HCT116 (cell line): ENCODE results near the gene ELK3. TPM values are rescaled to one million over a fixed set of nuclear protein-coding genes. Genes with fewer than 3 reads are reported as not detected.

Experiments used
- ATAC-seq: fragments of 200-7000 bp; cut with Tn5 transposase; 2 replicates; pipeline ENCODE4 v1.9.1; 2020; ENCODE audit warnings: mild to moderate bottlenecking, moderate library complexity
- BruUV-seq: library from RNA; stranded (reverse); fragments of 400-500 nt; replicated peaks from 2 replicates; lab custom pipeline; 2021; lab: Mats Ljungman, UMichigan
- CTCF ChIA-PET: fragments of 300-600 bp; sonication (Branson Sonifier 250); formaldehyde crosslinking; loops from one replicate; lab custom pipeline; 2021; ENCODE audit warnings: antibody characterized with exemption; lab: Charles Lee
- POLR2A ChIA-PET: fragments of 300-600, 350-600 bp; sonication (Branson Sonifier 250); formaldehyde crosslinking; loops from one replicate; lab custom pipeline; 2021; ENCODE audit warnings: antibody characterized with exemption; lab: Charles Lee
- RAD21 ChIA-PET, 2 experiments: fragments of 300-600 bp; sonication (Branson Sonifier 250); formaldehyde crosslinking; loops; one replicate each; lab custom pipeline; 2023; ENCODE audit warnings: low total read pairs in 2 of 2; ENCODE audit not compliant: uncharacterized antibody in 2 of 2, unreplicated experiment in 2 of 2, low non-redundant PET in 1 of 2; lab: Charles Lee
- DNase-seq: peaks from one replicate; pipeline ENCODE4 v3.0.0-alpha.2; 2010; ENCODE audit warnings: low read depth, low spot score
- H2AFZ ChIP-seq: fragments of 200-600 bp; shearing (Covaris generic), sonication (generic); 2 replicates; pipeline ENCODE4 v1.6.1; 2017; ENCODE audit warnings: low read depth, mixed run types, mixed read lengths, antibody characterized with exemption, low read length; ENCODE audit not compliant: poor library complexity, severe bottlenecking
- H3K27ac ChIP-seq: 2 replicates; pipeline ENCODE4 v1.5.1; 2012; ENCODE audit warnings: low read depth, low read length
- H3K27me3 ChIP-seq: fragments of 200-600 bp; sonication (generic); 2 replicates; pipeline ENCODE4 v1.6.1; 2016; ENCODE audit warnings: mixed run types, low read length, mixed read lengths; ENCODE audit not compliant: insufficient read depth
- H3K36me3 ChIP-seq, 2 experiments: fragments of 200-500 bp in 1 of 2; fragments of 200-600 bp in 1 of 2; sonication (Bioruptor generic) in 1 of 2; sonication (generic) in 1 of 2; 2 replicates each; pipeline versions ENCODE4 v1.5.1 to v1.6.1; 2014 to 2016; ENCODE audit warnings: low read length in 2 of 2, inconsistent platforms in 1 of 2, mixed read lengths in 1 of 2, mixed run types in 1 of 2; ENCODE audit not compliant: insufficient read depth in 2 of 2, control insufficient read depth in 1 of 2
- H3K4me1 ChIP-seq, 2 experiments: fragments of 200-600 bp in 1 of 2; sonication (generic) in 1 of 2; 2 replicates each; pipeline versions ENCODE4 v1.5.1 to v1.6.1; 2012 to 2017; ENCODE audit warnings: low read length in 2 of 2, inconsistent platforms in 1 of 2, mild to moderate bottlenecking in 1 of 2, mixed read lengths in 1 of 2, mixed run types in 1 of 2, moderate library complexity in 1 of 2; ENCODE audit not compliant: insufficient read depth in 2 of 2, control insufficient read depth in 1 of 2
- H3K4me2 ChIP-seq: fragments of 200-600 bp; sonication (generic); 2 replicates; pipeline ENCODE4 v1.6.1; 2017; ENCODE audit warnings: mixed run types, low read length, mixed read lengths
- H3K4me3 ChIP-seq, 2 experiments: fragments of 200-600 bp in 1 of 2; sonication (generic) in 1 of 2; replicated peaks in 1 of 2; 2 replicates each; pipeline ENCODE4 v1.5.1; 2011 to 2016; ENCODE audit warnings: low read length in 2 of 2, control low read depth in 1 of 2, low read depth in 1 of 2, mild to moderate bottlenecking in 1 of 2, mixed read lengths in 1 of 2, mixed run types in 1 of 2
- H3K79me2 ChIP-seq: fragments of 200-600 bp; sonication (generic); 2 replicates; pipeline ENCODE4 v1.6.1; 2017; ENCODE audit warnings: mild to moderate bottlenecking, mixed run types, low read length, moderate library complexity, mixed read lengths; ENCODE audit not compliant: insufficient read depth
- H3K9ac ChIP-seq: fragments of 200-600 bp; sonication (generic); 2 replicates; pipeline ENCODE4 v1.6.1; 2016; ENCODE audit warnings: low read length, mixed read lengths
- H3K9me2 ChIP-seq: fragments of 200-600 bp; sonication (generic), shearing (Covaris generic); 2 replicates; pipeline ENCODE4 v1.6.1; 2017; ENCODE audit warnings: mixed run types, mild to moderate bottlenecking, moderate library complexity; ENCODE audit not compliant: insufficient read depth
- H3K9me3 ChIP-seq, 2 experiments: fragments of 200-500 bp in 1 of 2; fragments of 200-600 bp in 1 of 2; sonication (Bioruptor generic) in 1 of 2; sonication (generic) in 1 of 2; 2 replicates each; pipeline ENCODE4 v1.6.1; 2014 to 2017; ENCODE audit warnings: low read length in 2 of 2, mixed read lengths in 2 of 2, inconsistent platforms in 1 of 2, low read depth in 1 of 2, mild to moderate bottlenecking in 1 of 2, mixed run types in 1 of 2, moderate library complexity in 1 of 2; ENCODE audit not compliant: control insufficient read depth in 1 of 2, insufficient read depth in 1 of 2
- H4K20me1 ChIP-seq: fragments of 200-600 bp; sonication (generic), shearing (Covaris generic); 2 replicates; pipeline ENCODE4 v1.6.1; 2017; ENCODE audit warnings: mixed run types, mild to moderate bottlenecking, moderate library complexity; ENCODE audit not compliant: insufficient read depth
- CTCF ChIP-seq, 3 experiments: fragments of 200-600 bp in 1 of 3; sonication (generic) in 1 of 3; IDR thresholded peaks in 2 of 3; conservative IDR thresholded peaks in 1 of 3; 2 replicates each; pipeline ENCODE4 v1.5.1; 2012 to 2017; ENCODE audit warnings: low read depth in 2 of 3, low read length in 2 of 3, antibody characterized with exemption in 1 of 3, borderline replicate concordance in 1 of 3, control low read depth in 1 of 3, mild to moderate bottlenecking in 1 of 3, mixed read lengths in 1 of 3, mixed run types in 1 of 3, moderate library complexity in 1 of 3; ENCODE audit not compliant: insufficient read depth in 1 of 3
- EGR1 ChIP-seq: IDR thresholded peaks from 2 replicates; pipeline ENCODE4 v1.6.1; 2012; ENCODE audit warnings: low read depth
- ELF1 ChIP-seq: IDR thresholded peaks from 2 replicates; pipeline ENCODE4 v1.6.1; 2012; ENCODE audit warnings: low read depth, borderline replicate concordance
- FOSL1 ChIP-seq: IDR thresholded peaks from 2 replicates; pipeline ENCODE4 v1.6.1; 2012; ENCODE audit warnings: low read depth
- JUND ChIP-seq: IDR thresholded peaks from 2 replicates; pipeline ENCODE4 v1.6.1; 2012
- MAX ChIP-seq: IDR thresholded peaks from 2 replicates; pipeline ENCODE4 v1.6.1; 2012
- POLR2A ChIP-seq: IDR thresholded peaks from 2 replicates; pipeline ENCODE4 v1.7.0; 2011; ENCODE audit warnings: borderline replicate concordance; ENCODE audit not compliant: insufficient read depth, insufficient read length; ENCODE audit errors: extremely low read depth
- SIN3A ChIP-seq: IDR thresholded peaks from 2 replicates; pipeline ENCODE4 v1.6.1; 2012; ENCODE audit warnings: low read depth
- SRF ChIP-seq: IDR thresholded peaks from 2 replicates; pipeline ENCODE4 v1.6.1; 2012; ENCODE audit warnings: low read depth
- TCF7L2 ChIP-seq: IDR thresholded peaks from 2 replicates; pipeline ENCODE4 v1.7.0; 2011; ENCODE audit warnings: borderline replicate concordance, inconsistent platforms; ENCODE audit not compliant: insufficient read depth, insufficient read length; ENCODE audit errors: extremely low read depth
- YY1 ChIP-seq: IDR thresholded peaks from 2 replicates; pipeline ENCODE4 v1.6.1; 2011; ENCODE audit warnings: low read length, low read depth, moderate library complexity, mild to moderate bottlenecking; ENCODE audit not compliant: insufficient replicate concordance; ENCODE audit errors: extremely low read depth
- ZFX ChIP-seq: fragments of 450-650 bp; IDR thresholded peaks from 2 replicates; pipeline ENCODE4 v1.6.1; 2017
- intact Hi-C: fragments of 100-400 bp; cut with micrococcal nuclease; formaldehyde crosslinking; loops from 2 replicates; pipeline ENCODE4 v1.10.0; 2022
- total RNA-seq: library from RNA; stranded (reverse); gene quantifications from one replicate; pipeline ENCODE4 v1.2.1, GENCODE V29; 2021; ENCODE audit not compliant: unreplicated experiment
- TF ChIP-seq, protein P1 (sequence below): IDR thresholded peaks from 2 replicates; pipeline ENCODE4 v1.6.1; 2011; ENCODE audit warnings: mild to moderate bottlenecking, low read length, moderate library complexity; ENCODE audit not compliant: insufficient replicate concordance; ENCODE audit errors: extremely low read depth
- TF ChIP-seq, protein P2 (sequence below): IDR thresholded peaks from 2 replicates; pipeline ENCODE4 v1.6.1; 2012

The ELK3 gene
- total RNA-seq, 1 experiment from 2014 or later, result 45.6 TPM

GRCh38 chr12:96239711-96240635 lies 45.8 kb downstream of the ELK3 start (continued):
- TF ChIP-seq FOSL1 (no peak), ZFX (no peak), EGR1 (no peak), JUND (no peak), SIN3A (no peak), MAX (no peak)

DNA sequence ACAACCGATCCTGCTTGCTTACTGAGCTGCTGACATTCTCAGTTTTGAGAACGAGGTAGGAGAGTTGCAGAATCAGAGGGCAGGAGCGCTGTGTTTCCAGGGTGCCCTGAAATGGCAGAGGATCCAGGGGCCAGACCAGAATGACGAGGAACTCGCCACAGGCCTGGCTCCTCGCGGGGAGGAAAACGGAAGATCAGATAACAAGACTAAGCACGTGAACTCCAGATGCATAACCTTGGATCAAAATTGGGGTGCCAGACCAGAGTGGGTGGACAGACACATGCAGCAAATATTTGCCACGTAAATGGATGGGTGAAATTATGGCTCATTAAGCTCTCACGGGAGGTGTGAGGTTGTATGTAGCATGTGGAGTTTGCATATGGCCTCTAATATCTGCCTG lies 46.5 kb downstream of the ELK3 start:
- no peaks in the 10 kb centered on the region for H3K4me1 ChIP-seq
- TF ChIP-seq SRF (no peak), YY1 (no peak), JUND (no peak), POLR2A (no peak), ZFX (no peak), TCF7L2 (no peak), CTCF (IDR thresholded peaks at IDR 0.05 in 2 of 3, conservative IDR thresholded peaks at IDR 0.05 in 1 of 3; ENCODE audit: borderline replicate concordance in 1 of 3, insufficient read depth in 1 of 3, low read depth in 2 of 3, low read length in 2 of 3) (no peak), ELF1 (no peak)
- TF ChIP-seq, protein P1, sequence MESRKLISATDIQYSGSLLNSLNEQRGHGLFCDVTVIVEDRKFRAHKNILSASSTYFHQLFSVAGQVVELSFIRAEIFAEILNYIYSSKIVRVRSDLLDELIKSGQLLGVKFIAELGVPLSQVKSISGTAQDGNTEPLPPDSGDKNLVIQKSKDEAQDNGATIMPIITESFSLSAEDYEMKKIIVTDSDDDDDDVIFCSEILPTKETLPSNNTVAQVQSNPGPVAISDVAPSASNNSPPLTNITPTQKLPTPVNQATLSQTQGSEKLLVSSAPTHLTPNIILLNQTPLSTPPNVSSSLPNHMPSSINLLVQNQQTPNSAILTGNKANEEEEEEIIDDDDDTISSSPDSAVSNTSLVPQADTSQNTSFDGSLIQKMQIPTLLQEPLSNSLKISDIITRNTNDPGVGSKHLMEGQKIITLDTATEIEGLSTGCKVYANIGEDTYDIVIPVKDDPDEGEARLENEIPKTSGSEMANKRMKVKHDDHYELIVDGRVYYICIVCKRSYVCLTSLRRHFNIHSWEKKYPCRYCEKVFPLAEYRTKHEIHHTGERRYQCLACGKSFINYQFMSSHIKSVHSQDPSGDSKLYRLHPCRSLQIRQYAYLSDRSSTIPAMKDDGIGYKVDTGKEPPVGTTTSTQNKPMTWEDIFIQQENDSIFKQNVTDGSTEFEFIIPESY, result no peak
- TF ChIP-seq, protein P2, sequence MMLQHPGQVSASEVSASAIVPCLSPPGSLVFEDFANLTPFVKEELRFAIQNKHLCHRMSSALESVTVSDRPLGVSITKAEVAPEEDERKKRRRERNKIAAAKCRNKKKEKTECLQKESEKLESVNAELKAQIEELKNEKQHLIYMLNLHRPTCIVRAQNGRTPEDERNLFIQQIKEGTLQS, result no peak
- TF ChIP-seq, all 23 proteins: peak for 0
- H3K4me2 ChIP-seq, result no peak overlapping the region
- H3K27me3 ChIP-seq, result no peaks in the 10 kb centered on the region
- H2AFZ ChIP-seq, result no peak overlapping the region
- no peak overlapping the region for H3K27ac ChIP-seq
- H3K4me3 ChIP-seq, result no peak overlapping the region
- H3K79me2 ChIP-seq, result peaks cover 81% of the 10 kb centered on the region
- no peaks in the 10 kb centered on the region for H3K36me3 ChIP-seq
- DNase-seq (no peak), ATAC-seq (no peak)
- H3K9ac ChIP-seq, result no peak overlapping the region
- CTCF ChIA-PET, result no interaction called here
- POLR2A ChIA-PET, result no interaction called here
- intact Hi-C loops, result no loop called here
- BruUV-seq, result no TSS peak
- H3K9me2 ChIP-seq, result no peaks in the 10 kb centered on the region
- H3K9me3 ChIP-seq, result no peaks in the 10 kb centered on the region
- RAD21 ChIA-PET, result no interaction called here
- H4K20me1 ChIP-seq, result no peaks in the 10 kb centered on the region
